GM12875 (cell line): ENCODE measurements around the gene CDCA3.
A peak's percentile ranks its signal among the peaks of the same experiment; 100 is the strongest.
"Not testable (repeated sequence)": the region's sequence is repeated elsewhere in the genome, so short reads cannot be mapped to it uniquely, and the experiment has no call there.

Source experiments
- H3K4me3 ChIP-seq: one replicate; pipeline ENCODE4 v1.5.1; 2011; ENCODE audit warnings: low read depth, low read length, control low read depth
- CTCF ChIP-seq: IDR thresholded peaks from 2 replicates; pipeline ENCODE4 v1.5.1; 2011; ENCODE audit warnings: low read depth, mild to moderate bottlenecking, control low read depth, inconsistent platforms, low read length, moderate library complexity, borderline replicate concordance; ENCODE audit not compliant: insufficient read depth

Gene CDCA3

DNA sequence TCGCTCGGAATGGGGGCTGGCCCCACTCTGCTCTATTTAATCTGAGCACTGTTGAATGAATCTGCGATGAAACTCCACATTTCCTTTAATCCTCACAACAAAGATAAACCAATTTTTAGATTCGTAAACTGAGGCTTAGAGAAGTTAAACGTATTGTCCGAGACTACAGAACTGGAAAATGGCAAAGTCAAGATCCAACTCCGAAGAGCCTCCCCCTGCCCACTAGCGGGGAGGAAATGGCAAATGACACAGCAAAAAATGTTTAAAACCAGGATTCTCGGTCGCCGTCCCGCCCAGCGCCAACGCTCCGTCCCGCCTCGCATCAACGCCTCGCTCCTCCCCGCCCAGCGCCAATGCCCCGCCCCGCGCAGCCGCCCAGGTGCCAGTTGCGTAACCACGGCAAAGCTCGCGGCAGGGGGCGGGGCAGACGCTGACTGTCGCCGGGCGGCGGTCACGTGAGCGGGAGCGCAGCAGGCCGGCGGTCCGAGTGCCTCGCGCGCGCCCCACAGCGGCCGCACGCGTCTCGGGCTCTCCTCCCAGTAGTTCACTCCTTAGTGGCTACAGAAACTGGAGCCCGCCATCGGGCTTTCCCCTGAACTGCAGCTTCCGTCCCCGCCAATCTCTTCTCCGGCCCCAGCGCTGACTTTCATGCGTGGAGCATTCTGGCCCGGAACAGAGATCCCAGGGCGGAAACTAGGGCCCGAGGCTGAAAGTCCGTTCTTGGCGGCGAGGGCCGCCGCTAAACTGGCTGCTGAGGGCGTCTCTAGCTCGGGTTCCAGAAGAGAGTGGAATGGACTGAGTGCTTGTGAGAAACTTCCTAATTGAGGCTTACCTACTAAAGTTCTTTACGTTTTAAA, 39.9 kb upstream of the CDCA3 start:
- TF ChIP-seq CTCF, result peak; percentile 89
- H3K4me3 ChIP-seq, result peak overlapping the region; percentile 55

DNA sequence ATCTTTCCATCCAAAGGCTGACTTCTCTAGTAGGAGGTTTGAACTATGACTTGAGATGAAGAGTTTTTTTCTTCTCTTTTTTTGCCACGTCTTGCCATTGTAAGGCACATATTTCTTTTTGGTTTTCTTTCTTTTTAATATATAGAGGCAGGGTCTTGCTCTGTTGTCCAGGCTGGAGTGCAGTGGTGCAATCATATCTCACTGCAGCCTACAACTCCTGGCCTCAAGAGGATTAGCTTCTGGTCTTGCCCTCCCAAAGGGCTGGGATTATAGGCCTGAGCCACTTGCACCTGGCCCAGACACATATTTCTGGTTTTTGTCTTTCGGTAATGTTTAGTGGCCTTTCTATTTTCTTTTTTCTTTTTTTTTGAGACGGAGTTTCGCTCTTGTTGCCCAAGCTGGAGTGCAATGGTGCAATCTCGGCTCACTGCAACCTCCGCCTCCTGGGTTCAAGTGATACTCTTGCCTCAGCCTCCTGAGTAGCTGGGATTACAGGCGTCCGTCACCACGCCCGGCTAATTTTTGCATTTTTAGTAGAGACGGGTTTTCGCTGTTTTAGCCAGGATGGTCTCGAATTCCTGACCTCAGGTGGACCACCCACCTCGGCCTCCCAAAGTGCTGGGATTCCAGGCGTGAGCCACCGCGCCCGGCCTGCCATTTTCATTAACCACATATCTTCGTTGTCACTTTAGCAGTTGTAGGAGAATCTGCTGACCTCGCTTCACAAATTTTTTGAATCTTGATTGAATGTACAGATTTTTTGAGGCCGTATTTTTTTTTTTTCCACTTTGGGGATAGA, 38.9 kb upstream of the CDCA3 start:
- H3K4me3 ChIP-seq, result not testable (repeated sequence)

GRCh38 chr12:6888794-6889193, 37.7 kb upstream of the CDCA3 start:
- H3K4me3 ChIP-seq, result not testable (repeated sequence)

- no peak for TF ChIP-seq CTCF
- H3K4me3 ChIP-seq, result no peak overlapping the region
These were observed 37.3 kb upstream of the CDCA3 start for GRCh38 chr12:6888360-6888759.

- no peak overlapping the region for H3K4me3 ChIP-seq
- TF ChIP-seq CTCF, result no peak
These were observed 36.4 kb upstream of the CDCA3 start for GRCh38 chr12:6887460-6887859.

- not testable (repeated sequence) for H3K4me3 ChIP-seq
These were observed 35.3 kb upstream of the CDCA3 start for GRCh38 chr12:6886206-6886999.

DNA sequence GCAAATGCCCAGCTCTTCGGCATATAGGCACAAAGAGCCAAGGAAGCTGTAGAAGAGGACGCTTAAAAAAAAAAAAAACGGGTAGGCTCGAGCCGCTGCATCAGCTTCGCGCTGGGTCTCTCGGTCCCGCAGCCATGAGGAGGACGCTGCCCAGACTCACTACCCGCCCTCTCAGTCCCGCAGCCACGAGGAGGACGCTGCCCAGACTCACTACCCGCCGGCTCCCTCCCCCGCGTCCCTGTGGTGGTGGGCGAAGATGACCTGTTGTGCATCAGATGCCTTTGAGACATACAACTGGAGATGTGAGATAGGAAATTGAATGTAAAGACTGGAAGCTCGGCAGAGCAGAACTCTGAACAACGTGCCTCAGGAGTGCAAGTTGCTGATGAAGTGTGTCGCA, 33.5 kb upstream of the CDCA3 start:
- no peak overlapping the region for H3K4me3 ChIP-seq
- TF ChIP-seq CTCF, result no peak

DNA sequence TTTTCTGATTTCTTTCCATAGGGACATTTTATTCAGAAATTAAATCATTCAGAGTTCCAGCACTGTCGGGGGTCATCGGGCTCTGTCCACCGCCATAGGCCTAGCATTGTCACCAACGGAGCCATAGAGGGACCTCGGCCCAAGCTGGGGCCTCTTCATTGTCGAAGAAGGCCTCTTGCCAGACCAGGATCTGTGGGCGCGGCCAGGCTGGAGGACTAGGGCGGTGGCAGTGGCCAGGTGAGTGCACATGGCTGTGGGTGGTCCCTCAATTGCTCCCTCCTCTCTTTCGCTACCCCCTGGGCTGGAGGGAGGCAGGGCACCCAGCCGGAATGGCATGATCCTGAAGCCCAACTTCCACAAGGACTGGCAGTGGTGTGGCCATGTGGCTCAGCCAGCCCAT, 32.6 kb upstream of the CDCA3 start:
- TF ChIP-seq CTCF, result no peak
- no peak overlapping the region for H3K4me3 ChIP-seq
